CD4-positive, alpha-beta memory T cell (primary cell): ENCODE data around the gene CYTH3. TPM values are rescaled to one million over a fixed set of nuclear protein-coding genes. Genes with fewer than 3 reads are reported as not detected.

ENCODE experiments used
- CTCF ChIA-PET: fragments of 350-600 bp; sonication (Branson Sonifier 250); formaldehyde crosslinking; loops from one replicate; lab custom pipeline; 2021; ENCODE audit warnings: inconsistent platforms; ENCODE audit not compliant: partially characterized antibody; lab: Charles Lee
- POLR2A ChIA-PET: fragments of 350-600 bp; sonication (Branson Sonifier 250); formaldehyde crosslinking; loops from one replicate; lab custom pipeline; 2021; ENCODE audit not compliant: partially characterized antibody; lab: Charles Lee
- DNase-seq, 5 donors: peaks; one replicate each; pipeline versions ENCODE4 v3.0.0 to v3.0.0-alpha.2; 2020 to 2022; ENCODE audit warnings: mixed read lengths in 1 of 5
- H3K27ac ChIP-seq: one replicate; pipeline ENCODE4 v1.7.0; 2013; ENCODE audit warnings: low read depth, low read length
- H3K27me3 ChIP-seq: 2 replicates; pipeline ENCODE4 v1.7.0; 2013; ENCODE audit warnings: mild to moderate bottlenecking, low read length, moderate library complexity; ENCODE audit not compliant: insufficient read depth
- H3K36me3 ChIP-seq: 2 replicates; pipeline ENCODE4 v1.7.0; 2013; ENCODE audit warnings: mild to moderate bottlenecking, low read length, moderate library complexity; ENCODE audit not compliant: insufficient read depth
- H3K4me1 ChIP-seq: 2 replicates; pipeline ENCODE4 v1.7.0; 2013; ENCODE audit warnings: mild to moderate bottlenecking, low read length, moderate library complexity; ENCODE audit not compliant: insufficient read depth
- H3K4me3 ChIP-seq, 2 donors: one replicate each; pipeline ENCODE4 v1.7.0; 2013; ENCODE audit warnings: low read length in 2 of 2, mild to moderate bottlenecking in 1 of 2
- H3K9me3 ChIP-seq, 2 donors: one replicate each; pipeline ENCODE4 v1.7.0; 2013; ENCODE audit warnings: low read length in 2 of 2, control low read depth in 1 of 2; ENCODE audit not compliant: control insufficient read depth in 1 of 2
- H3K27ac Mint-ChIP-seq, 7 donors: one replicate each; pipeline ENCODE4 v1.8.0; 2020 to 2021; ENCODE audit warnings: mixed read lengths in 7 of 7, mild to moderate bottlenecking in 6 of 7, inconsistent platforms in 3 of 7, moderate library complexity in 3 of 7
- H3K27me3 Mint-ChIP-seq, 2 donors: one replicate each; pipeline ENCODE4 v1.8.0; 2020 to 2021; ENCODE audit warnings: mixed read lengths in 2 of 2
- H3K36me3 Mint-ChIP-seq, 2 donors: one replicate each; pipeline ENCODE4 v1.8.0; 2020 to 2021; ENCODE audit warnings: mixed read lengths in 2 of 2, inconsistent platforms in 1 of 2, mild to moderate bottlenecking in 1 of 2
- H3K4me1 Mint-ChIP-seq, 4 donors: one replicate each; pipeline ENCODE4 v1.8.0; 2020 to 2021; ENCODE audit warnings: mixed read lengths in 4 of 4, mild to moderate bottlenecking in 1 of 4
- H3K4me3 Mint-ChIP-seq, 8 donors: one replicate each; pipeline ENCODE4 v1.8.0; 2020 to 2021; ENCODE audit warnings: mixed read lengths in 8 of 8, mild to moderate bottlenecking in 7 of 8, moderate library complexity in 6 of 8, inconsistent platforms in 3 of 8
- H3K9me3 Mint-ChIP-seq, 8 donors: one replicate each; pipeline ENCODE4 v1.8.0; 2020 to 2021; ENCODE audit warnings: mixed read lengths in 8 of 8, mild to moderate bottlenecking in 5 of 8, inconsistent platforms in 3 of 8, moderate library complexity in 1 of 8
- intact Hi-C: fragments of 100-400 bp; cut with micrococcal nuclease; formaldehyde crosslinking; loops from one replicate; pipeline ENCODE4 v1.15.1; 2023
- polyA plus RNA-seq, 2 donors: library from polyadenylated mRNA; unstranded; fragments of 300-500 nt; fragmentation: Illumina TruSeq; gene quantifications; one replicate each; pipeline ENCODE4 v1.2.3, GENCODE V29; 2021
- total RNA-seq, 2 experiments: library from RNA; stranded (reverse); gene quantifications; one replicate each; pipeline ENCODE4 v1.2.3, GENCODE V29; 2021

Gene CYTH3
- total and polyA plus RNA-seq, 4 experiments from 2014 or later: 4.0 to 9.1 (median 7.2) TPM

DNA sequence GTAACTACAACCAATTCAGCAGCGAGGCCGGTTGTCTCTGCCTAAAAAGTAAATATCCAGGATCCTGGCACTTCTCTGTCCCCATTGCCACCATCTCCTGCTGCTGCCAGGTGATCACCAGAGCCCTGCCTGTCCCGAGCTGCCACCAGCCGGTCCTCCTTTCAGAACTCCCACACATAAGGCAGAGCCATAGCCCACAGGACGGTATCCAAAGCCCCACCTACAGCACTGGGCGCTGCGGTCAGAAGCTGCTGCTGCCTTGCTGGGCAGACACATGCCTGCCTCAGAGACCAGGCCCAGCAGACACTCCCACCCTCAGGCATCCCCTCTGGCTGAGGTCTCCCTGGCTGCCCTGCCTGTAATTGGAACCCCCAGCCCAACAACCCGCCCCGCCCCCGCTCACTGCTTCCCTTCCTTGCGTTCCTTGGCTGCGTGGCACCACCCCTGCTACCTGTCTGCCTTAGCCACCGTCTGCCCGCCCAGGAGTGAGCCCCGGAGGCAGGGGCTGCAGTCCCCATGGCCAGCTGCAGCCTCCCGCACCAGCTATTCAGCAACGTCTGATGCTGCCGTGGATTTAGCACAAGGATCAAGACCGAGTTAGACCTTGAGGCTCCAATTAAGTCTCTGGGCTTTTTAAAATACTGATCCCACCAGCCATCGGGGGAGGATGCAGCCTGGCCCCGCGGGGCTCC, 100.7 kb downstream of the CYTH3 start:
- no peak for DNase-seq
- no peaks in the 10 kb centered on the region for H3K36me3 ChIP-seq
- CTCF ChIA-PET: no interaction called here
- Mint-ChIP-seq H3K36me3 (peaks cover 3% of the 10 kb centered on the region in 2 donors), H3K9me3 (peaks cover 0 to 2% (median 0%) of the 10 kb centered on the region in 8 donors), H3K27me3 (no peaks in the 10 kb centered on the region), H3K4me1 (no peaks in the 10 kb centered on the region), H3K4me3 (no peak overlapping the region), H3K27ac (no peak overlapping the region)
- H3K9me3 ChIP-seq: no peaks in the 10 kb centered on the region
- intact Hi-C loops: no loop called here
- H3K27ac ChIP-seq: no peak overlapping the region
- H3K27me3 ChIP-seq: no peaks in the 10 kb centered on the region
- H3K4me3 ChIP-seq: no peak overlapping the region
- no peaks in the 10 kb centered on the region for H3K4me1 ChIP-seq
- POLR2A ChIA-PET: interaction anchor here (0.6 kb wide), 1 partner anchor 154 kb away, joined by 3 read pairs; no protein-coding TSS in a partner anchor

DNA sequence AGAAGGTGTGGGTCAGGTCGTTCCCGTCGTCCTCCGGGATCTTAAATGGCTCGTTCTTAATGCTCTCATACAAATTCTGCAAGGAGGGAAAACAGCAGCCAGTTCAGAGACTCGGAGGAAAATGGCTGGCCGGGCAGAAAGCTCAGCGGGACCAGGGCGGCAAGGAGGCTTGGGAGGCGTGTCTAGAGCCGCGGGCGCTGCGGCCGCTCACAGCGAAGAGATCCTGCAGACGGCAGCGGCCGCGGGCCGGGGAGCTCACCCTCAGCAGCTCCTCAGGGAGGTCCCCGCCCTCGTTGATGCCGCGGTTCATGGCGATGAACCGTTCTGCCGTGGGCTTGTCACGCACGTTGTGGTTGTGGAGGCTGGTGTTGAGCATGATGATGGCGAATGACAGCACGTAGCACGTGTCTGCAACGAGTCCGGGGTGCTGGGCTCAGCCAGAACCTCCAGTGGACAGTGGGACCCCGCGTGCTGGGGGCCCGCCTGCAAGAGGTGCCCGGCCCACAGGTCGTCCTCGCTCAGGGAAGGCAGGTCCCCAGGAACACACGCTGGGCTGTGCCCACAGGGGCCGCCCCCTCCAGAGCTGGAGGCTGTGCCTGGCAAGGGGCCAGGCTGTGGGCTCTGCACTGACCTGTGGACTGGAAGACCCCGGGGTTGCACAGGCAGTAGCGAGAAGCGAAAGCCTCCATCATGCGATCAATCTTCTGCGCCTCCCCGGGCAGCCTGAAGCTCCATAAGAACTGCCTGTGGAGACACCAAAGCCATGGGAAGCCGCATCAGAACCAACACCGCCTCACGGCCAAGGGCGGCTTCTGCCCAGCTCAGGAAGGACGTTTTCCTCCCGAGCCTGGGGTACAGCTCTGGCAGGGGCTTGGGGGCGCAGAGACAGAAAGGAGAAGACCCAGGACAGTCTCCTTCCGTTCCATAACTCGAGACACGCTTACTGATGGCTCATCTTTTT, 101.6 kb downstream of the CYTH3 start:
- Histone ChIP-seq H3K9me3 (no peaks in the 10 kb centered on the region), H3K27me3 (no peaks in the 10 kb centered on the region), H3K4me3 (no peak overlapping the region), H3K36me3 (no peaks in the 10 kb centered on the region), H3K27ac (no peak overlapping the region), H3K4me1 (no peaks in the 10 kb centered on the region)
- no peaks in the 10 kb centered on the region for H3K27me3 Mint-ChIP-seq
- H3K4me3 Mint-ChIP-seq: peak overlapping the region in 2 of 8 donors; percentile 45 to 52
- CTCF ChIA-PET: no interaction called here
- peak overlapping the region in 1 of 7 donors; percentile 64 for H3K27ac Mint-ChIP-seq
- peaks cover 0 to 3% of the 10 kb centered on the region in 2 donors for H3K36me3 Mint-ChIP-seq
- POLR2A ChIA-PET: no interaction called here
- no peaks in the 10 kb centered on the region for H3K4me1 Mint-ChIP-seq
- intact Hi-C loops: no loop called here
- peaks cover 0 to 2% (median 0%) of the 10 kb centered on the region in 8 donors for H3K9me3 Mint-ChIP-seq
- DNase-seq: peak in 1 of 5 donors; percentile 3

DNA sequence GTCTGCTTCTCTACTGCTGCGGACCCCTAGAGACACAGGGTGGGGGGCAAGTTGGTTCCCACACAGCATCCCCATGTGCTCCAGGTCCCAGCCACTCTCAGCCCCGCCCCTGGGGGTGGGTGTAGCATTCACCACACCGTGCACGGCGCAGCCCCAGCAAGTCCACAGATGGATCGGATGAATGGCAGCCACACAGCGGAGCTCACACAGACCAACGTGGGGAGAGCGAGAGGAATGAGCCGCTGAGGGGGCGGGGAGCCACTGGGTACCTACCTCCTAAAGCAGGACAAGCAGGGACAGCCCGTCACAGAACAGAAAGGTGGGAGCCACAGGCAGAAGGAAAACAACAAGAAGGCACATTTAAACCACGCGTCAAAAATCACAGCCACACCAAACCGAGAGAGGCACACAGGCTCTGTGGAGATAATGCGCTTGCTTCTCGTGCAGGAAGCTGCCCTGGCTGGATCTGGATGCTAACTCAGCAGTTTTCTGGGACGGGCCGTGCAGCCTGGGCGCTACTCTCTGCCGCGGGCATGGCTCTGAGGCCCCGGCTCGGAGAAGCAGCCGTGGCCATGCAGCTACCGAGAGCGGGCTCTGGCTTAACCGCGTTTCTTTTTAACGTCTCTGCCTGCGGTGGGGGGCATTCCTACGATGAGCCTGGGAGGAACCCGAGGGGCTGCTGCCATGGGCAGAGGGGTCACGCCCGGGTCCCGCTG, 102.5 kb downstream of the CYTH3 start:
- POLR2A ChIA-PET: no interaction called here
- Mint-ChIP-seq H3K9me3 (peaks cover 0 to 3% (median 0%) of the 10 kb centered on the region in 8 donors), H3K27ac (no peak overlapping the region), H3K36me3 (peaks cover 0 to 3% of the 10 kb centered on the region in 2 donors), H3K4me3 (peak overlapping the region in 3 of 8 donors; percentile 36 to 53 (median 52)), H3K27me3 (no peaks in the 10 kb centered on the region), H3K4me1 (no peaks in the 10 kb centered on the region)
- Histone ChIP-seq H3K27ac (no peak overlapping the region), H3K9me3 (no peaks in the 10 kb centered on the region), H3K4me1 (no peaks in the 10 kb centered on the region), H3K4me3 (no peak overlapping the region), H3K27me3 (no peaks in the 10 kb centered on the region), H3K36me3 (no peaks in the 10 kb centered on the region)
- CTCF ChIA-PET: no interaction called here
- DNase-seq: no peak
- intact Hi-C loops: no loop called here

DNA sequence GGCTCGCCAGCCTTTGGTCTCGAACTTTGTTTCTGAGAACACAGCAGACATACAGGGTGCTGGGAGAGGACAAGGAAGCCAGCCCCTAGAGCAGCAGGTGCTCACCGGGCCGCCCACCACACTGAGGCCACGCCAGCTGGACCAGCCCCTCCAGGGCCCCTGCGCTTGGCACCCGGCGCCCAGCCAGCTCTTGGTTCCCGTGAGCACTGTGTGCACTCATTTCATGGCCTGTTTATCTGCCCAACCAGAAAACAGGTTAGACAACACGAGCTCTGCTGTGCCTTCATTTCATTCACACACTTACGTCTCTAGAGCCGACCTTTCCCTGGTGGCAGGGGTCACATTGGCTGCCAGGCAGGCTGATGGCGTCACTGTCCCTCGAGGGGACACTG, 104.0 kb downstream of the CYTH3 start:
- H3K9me3 Mint-ChIP-seq: peaks cover 0 to 3% (median 0%) of the 10 kb centered on the region in 8 donors
- no peaks in the 10 kb centered on the region for H3K27me3 ChIP-seq
- ChIA-PET CTCF (no interaction called here), POLR2A (no interaction called here)
- H3K9me3 ChIP-seq: no peaks in the 10 kb centered on the region
- no peak overlapping the region for H3K4me3 Mint-ChIP-seq
- H3K27ac ChIP-seq: no peak overlapping the region
- peaks cover 0 to 3% of the 10 kb centered on the region in 2 donors for H3K36me3 Mint-ChIP-seq
- no peaks in the 10 kb centered on the region for H3K27me3 Mint-ChIP-seq
- H3K4me1 Mint-ChIP-seq: no peaks in the 10 kb centered on the region
- no peaks in the 10 kb centered on the region for H3K36me3 ChIP-seq
- H3K4me3 ChIP-seq: no peak overlapping the region
- no peak for DNase-seq
- intact Hi-C loops: no loop called here
- H3K4me1 ChIP-seq: no peaks in the 10 kb centered on the region
- peak overlapping the region in 2 of 7 donors; percentile 29 to 41 for H3K27ac Mint-ChIP-seq

DNA sequence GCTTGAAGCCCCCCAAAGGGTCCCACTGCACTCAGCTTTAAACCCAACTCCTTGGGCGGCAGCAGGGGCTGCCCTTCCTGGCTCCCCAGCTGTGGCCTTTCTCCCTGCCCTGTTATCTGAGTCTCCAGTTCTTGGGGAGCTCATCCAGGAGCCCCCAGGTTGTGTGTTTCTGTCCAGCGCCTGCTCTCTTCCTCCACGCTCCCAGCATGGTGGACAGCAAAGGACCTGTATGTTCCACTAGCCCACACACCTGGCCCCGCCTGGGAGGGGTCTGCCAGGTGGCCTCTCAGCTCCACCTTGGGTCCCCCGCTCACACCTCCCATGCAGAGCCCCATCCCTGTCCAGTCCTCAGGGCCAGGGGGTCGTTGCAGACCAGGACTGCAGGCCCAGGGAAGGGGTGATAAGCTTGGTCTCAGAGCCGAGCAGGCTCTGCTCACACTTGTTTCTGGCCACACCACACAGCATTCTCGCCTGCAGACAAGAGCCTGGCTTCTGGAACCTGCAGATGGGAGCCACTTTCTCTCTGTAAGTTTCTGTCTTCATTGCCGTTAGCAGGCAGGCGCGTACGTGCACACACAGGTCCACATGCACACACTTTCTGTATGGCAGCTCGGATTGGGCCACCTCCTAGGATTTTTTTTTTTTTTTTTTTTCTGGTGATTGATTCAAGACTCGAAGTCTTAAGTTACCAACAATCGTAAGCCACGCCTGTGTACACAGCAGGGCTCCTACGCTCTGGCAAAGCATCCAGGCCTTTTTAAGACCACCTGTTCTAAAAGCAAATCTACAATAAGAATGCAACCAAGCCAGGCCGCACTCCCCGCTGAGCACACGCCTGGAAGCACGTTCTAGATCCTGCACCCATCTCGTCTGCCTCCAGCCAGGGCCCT, 104.6 kb downstream of the CYTH3 start:
- no peak overlapping the region for H3K4me3 ChIP-seq
- peaks cover 0 to 6% of the 10 kb centered on the region in 2 donors for H3K36me3 Mint-ChIP-seq
- no peak for DNase-seq
- no peak overlapping the region for H3K27ac ChIP-seq
- peak overlapping the region in 2 of 7 donors; percentile 15 to 41 for H3K27ac Mint-ChIP-seq
- H3K4me3 Mint-ChIP-seq: no peak overlapping the region
- H3K27me3 Mint-ChIP-seq: no peaks in the 10 kb centered on the region
- H3K9me3 ChIP-seq: no peaks in the 10 kb centered on the region
- H3K36me3 ChIP-seq: no peaks in the 10 kb centered on the region
- peaks cover 0 to 3% (median 0%) of the 10 kb centered on the region in 8 donors for H3K9me3 Mint-ChIP-seq
- CTCF ChIA-PET: no interaction called here
- H3K4me1 Mint-ChIP-seq: no peaks in the 10 kb centered on the region
- no peaks in the 10 kb centered on the region for H3K4me1 ChIP-seq
- POLR2A ChIA-PET: no interaction called here
- no peaks in the 10 kb centered on the region for H3K27me3 ChIP-seq
- intact Hi-C loops: no loop called here

DNA sequence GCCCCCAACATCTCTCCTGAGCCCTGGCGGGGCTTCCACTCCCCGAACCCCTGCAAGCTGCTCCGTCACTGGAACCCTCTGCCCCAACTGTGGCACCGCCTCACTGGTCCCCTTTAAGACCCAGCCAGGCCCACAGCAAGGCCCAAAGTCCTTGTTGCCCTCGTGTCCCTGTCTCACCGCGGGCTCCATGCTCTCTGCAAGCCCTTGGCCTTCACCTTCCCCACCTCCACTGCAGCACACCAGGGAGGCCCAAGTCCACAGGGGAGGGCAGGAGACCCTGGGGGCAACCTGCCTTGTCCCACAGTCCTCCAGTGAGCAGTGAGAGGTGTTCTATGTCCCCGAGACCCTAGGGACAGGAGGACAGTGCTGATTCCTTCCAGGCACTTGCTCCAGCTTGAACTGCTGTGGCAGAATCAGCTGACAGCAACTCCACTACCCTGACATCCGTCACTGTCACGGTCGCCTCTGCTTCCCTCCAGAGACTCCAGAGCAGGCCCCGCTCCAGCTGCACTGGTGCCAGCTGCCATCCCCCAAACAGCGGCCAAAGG, 105.3 kb downstream of the CYTH3 start:
- ChIA-PET POLR2A (no interaction called here), CTCF (no interaction called here)
- H3K36me3 Mint-ChIP-seq: peaks cover 0 to 6% of the 10 kb centered on the region in 2 donors
- Histone ChIP-seq H3K9me3 (no peaks in the 10 kb centered on the region), H3K27me3 (no peaks in the 10 kb centered on the region), H3K4me1 (no peaks in the 10 kb centered on the region), H3K4me3 (no peak overlapping the region), H3K36me3 (no peaks in the 10 kb centered on the region), H3K27ac (no peak overlapping the region)
- no peaks in the 10 kb centered on the region for H3K27me3 Mint-ChIP-seq
- no peak for DNase-seq
- intact Hi-C loops: no loop called here
- peaks cover 0 to 3% (median 0%) of the 10 kb centered on the region in 8 donors for H3K9me3 Mint-ChIP-seq
- H3K4me1 Mint-ChIP-seq: peaks cover 0 to 2% (median under 1%) of the 10 kb centered on the region in 4 donors
- no peak overlapping the region for H3K4me3 Mint-ChIP-seq
- peak overlapping the region in 2 of 7 donors; percentile 41 to 56 for H3K27ac Mint-ChIP-seq
